Measurements from ENCODE around the gene SEPTIN7.

SEPTIN7 gene

GRCh38 chr7:35787925-35788324 is 12.9 kb upstream of the SEPTIN7 start:
- DNase-seq (ENCODE audit: low read depth, low spot score): no peak

- DNase-seq (ENCODE audit: low read depth, low spot score): no peak
Measured at GRCh38 chr7:35792472-35792871, 8.4 kb upstream of the SEPTIN7 start.

GRCh38 chr7:35792873-35793489 is 7.9 kb upstream of the SEPTIN7 start:
- DNase-seq (ENCODE audit: low read depth, low spot score): peak; percentile 64

- DNase-seq (ENCODE audit: low read depth, low spot score): no peak
Measured at GRCh38 chr7:35797311-35797710, 3.5 kb upstream of the SEPTIN7 start.

- DNase-seq (ENCODE audit: low read depth, low spot score): peak; percentile 96
Measured at GRCh38 chr7:35799846-35800717, 775 bp upstream of the SEPTIN7 start.

- peak; percentile 82 for DNase-seq (ENCODE audit: low read depth, low spot score)
Measured at GRCh38 chr7:35801392-35802101, 690 bp downstream of the SEPTIN7 start.

GRCh38 chr7:35802102-35802466 is 1.2 kb downstream of the SEPTIN7 start:
- no peak for DNase-seq (ENCODE audit: low read depth, low spot score)

GRCh38 chr7:35802649-35803048 is 1.8 kb downstream of the SEPTIN7 start:
- no peak for DNase-seq (ENCODE audit: low read depth, low spot score)

- no peak for DNase-seq (ENCODE audit: low read depth, low spot score)
Measured at GRCh38 chr7:35804231-35804970, 3.5 kb downstream of the SEPTIN7 start.

GRCh38 chr7:35805876-35806275 is 5.0 kb downstream of the SEPTIN7 start:
- DNase-seq (ENCODE audit: low read depth, low spot score): no peak

GRCh38 chr7:35816514-35816913 is 15.7 kb downstream of the SEPTIN7 start:
- DNase-seq (ENCODE audit: low read depth, low spot score): no peak

- no peak for DNase-seq (ENCODE audit: low read depth, low spot score)
Measured at GRCh38 chr7:35817181-35817580, 16.3 kb downstream of the SEPTIN7 start.

GRCh38 chr7:35817930-35818329 is 17.1 kb downstream of the SEPTIN7 start:
- no peak for DNase-seq (ENCODE audit: low read depth, low spot score)

- no peak for DNase-seq (ENCODE audit: low read depth, low spot score)
Measured at GRCh38 chr7:35818513-35818912, 17.7 kb downstream of the SEPTIN7 start.

- DNase-seq (ENCODE audit: low read depth, low spot score): no peak
Measured at GRCh38 chr7:35819310-35819709, 18.5 kb downstream of the SEPTIN7 start.

- DNase-seq (ENCODE audit: low read depth, low spot score): no peak
Measured at GRCh38 chr7:35819954-35820703, 19.3 kb downstream of the SEPTIN7 start.

- DNase-seq (ENCODE audit: low read depth, low spot score): peak; percentile 11
Measured at GRCh38 chr7:35820858-35821257, 20.0 kb downstream of the SEPTIN7 start.

- no peak for DNase-seq (ENCODE audit: low read depth, low spot score)
Measured at GRCh38 chr7:35823440-35823839, 22.6 kb downstream of the SEPTIN7 start.

GRCh38 chr7:35825974-35826373 is 25.1 kb downstream of the SEPTIN7 start:
- no peak for DNase-seq (ENCODE audit: low read depth, low spot score)

GRCh38 chr7:35826751-35827150 is 25.9 kb downstream of the SEPTIN7 start:
- no peak for DNase-seq (ENCODE audit: low read depth, low spot score)

- DNase-seq (ENCODE audit: low read depth, low spot score): no peak
Measured at GRCh38 chr7:35828817-35829216, 28.0 kb downstream of the SEPTIN7 start.

Measured in ELF-1 (cell line).